Lung microvascular endothelial cell (primary cell): Measurements from ENCODE around the gene EIF4G3. TPM values are rescaled to one million over a fixed set of nuclear protein-coding genes. Genes with fewer than 3 reads are reported as not detected.
"Not testable (repeated sequence)": the region's sequence is repeated elsewhere in the genome, so short reads cannot be mapped to it uniquely, and the experiment has no call there.

Source experiments
- DNase-seq, 2 donors: peaks; one replicate each; pipeline versions ENCODE4 v3.0.0 to v3.0.0-alpha.2; 2010; ENCODE audit warnings: low read depth in 2 of 2
- total RNA-seq: library from RNA; depleted of rRNA; stranded (reverse); fragments of >200 nt; gene quantifications from 2 replicates; pipeline ENCODE4 v1.2.1, GENCODE V29; 2014

Gene EIF4G3
- total RNA-seq, 1 donor from 2014 or later, result 30.2 TPM

- no peak for DNase-seq
These were observed 340.5 kb downstream of the EIF4G3 start for GRCh38 chr1:20836230-20836629.

GRCh38 chr1:20834780-20835179 is 341.9 kb downstream of the EIF4G3 start:
- no peak for DNase-seq

- no peak for DNase-seq
These were observed 342.5 kb downstream of the EIF4G3 start for GRCh38 chr1:20834192-20834591.

- DNase-seq, result no peak
These were observed 346.3 kb downstream of the EIF4G3 start for GRCh38 chr1:20830378-20830777.

GRCh38 chr1:20829946-20830345 is 346.8 kb downstream of the EIF4G3 start:
- no peak for DNase-seq

- DNase-seq, result no peak
These were observed 347.2 kb downstream of the EIF4G3 start for GRCh38 chr1:20829531-20829930.

GRCh38 chr1:20823845-20824244 is 352.9 kb downstream of the EIF4G3 start:
- no peak for DNase-seq

- DNase-seq, result no peak
These were observed 355.2 kb downstream of the EIF4G3 start for GRCh38 chr1:20821466-20821865.

- DNase-seq, result no peak
These were observed 356.9 kb downstream of the EIF4G3 start for GRCh38 chr1:20819818-20820217.

GRCh38 chr1:20814534-20814871 is 362.2 kb downstream of the EIF4G3 start:
- DNase-seq, result no peak

GRCh38 chr1:20811916-20812315 is 364.8 kb downstream of the EIF4G3 start:
- DNase-seq, result no peak

- DNase-seq, result no peak
These were observed 383.5 kb downstream of the EIF4G3 start for GRCh38 chr1:20793236-20793635.

- no peak for DNase-seq
These were observed 384.5 kb downstream of the EIF4G3 start for GRCh38 chr1:20792196-20792595.

- no peak for DNase-seq
These were observed 385.9 kb downstream of the EIF4G3 start for GRCh38 chr1:20790785-20791184.

- not testable (repeated sequence) for DNase-seq
These were observed 387.1 kb downstream of the EIF4G3 start for GRCh38 chr1:20789598-20789997.

- peak; percentile 48 to 61 for DNase-seq
These were observed 388.6 kb downstream of the EIF4G3 start for GRCh38 chr1:20787840-20788795.

GRCh38 chr1:20787029-20787839 is 389.5 kb downstream of the EIF4G3 start, which contains the start of gene HP1BP3:
HP1BP3 (minus strand) TSS chr1:20787307; CDS start chr1:20780440, 6,867 bp downstream.
- peak; percentile 68 to 81 for DNase-seq

- peak; percentile 95 to 97 for DNase-seq
These were observed 390.3 kb downstream of the EIF4G3 start for GRCh38 chr1:20786253-20787028.

- DNase-seq, result no peak
These were observed 390.8 kb downstream of the EIF4G3 start for GRCh38 chr1:20785907-20786252.

GRCh38 chr1:20775700-20776099 is 401.0 kb downstream of the EIF4G3 start:
- DNase-seq, result no peak

GRCh38 chr1:20771780-20772179 is 404.9 kb downstream of the EIF4G3 start:
- DNase-seq, result no peak
